GM19328 (cell line): ENCODE measurements around the gene CA10.

ENCODE experiments used
- ATAC-seq: cut with Tn5 transposase; IDR thresholded peaks from one replicate; pipeline ENCODE4 v1.9.1; 2021; ENCODE audit warnings: mild to moderate bottlenecking, moderate library complexity; ENCODE audit not compliant: unreplicated experiment

CA10 gene

DNA sequence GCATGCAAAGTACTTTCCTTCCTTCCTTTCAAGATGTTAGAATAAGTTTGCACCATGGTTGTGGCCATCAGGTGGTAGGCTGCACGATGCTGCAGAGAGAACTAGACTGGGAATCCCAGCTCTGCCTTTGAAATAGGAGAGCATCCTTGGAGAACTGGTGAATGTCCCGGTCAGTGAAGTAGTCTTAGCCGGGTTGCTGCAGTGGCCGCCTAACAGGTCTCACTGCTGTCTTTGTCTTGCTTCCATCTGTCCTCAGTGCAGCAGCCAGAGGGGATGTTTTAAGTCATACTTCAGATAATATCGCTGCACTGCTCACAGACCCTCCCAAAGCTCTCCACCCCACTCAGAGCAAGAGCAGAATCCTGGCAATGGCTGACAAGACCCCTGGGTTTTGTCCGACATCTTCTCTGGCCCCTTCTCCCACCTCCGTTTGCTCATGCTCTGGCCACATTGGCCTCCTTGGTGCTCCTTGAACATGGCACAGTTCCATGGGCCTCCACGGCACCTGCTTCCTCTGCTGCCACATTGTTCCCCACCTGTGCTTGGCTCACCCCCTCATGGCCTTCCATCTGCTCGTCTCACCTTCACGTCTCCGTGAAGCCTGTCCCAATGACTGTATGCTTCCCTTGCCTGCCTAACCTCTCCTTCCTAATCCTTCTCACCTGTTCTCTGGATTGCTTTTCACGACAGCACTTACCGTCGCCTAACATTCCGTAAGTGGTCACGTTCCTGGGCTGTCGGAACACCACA lies 458.3 kb downstream of the CA10 start:
- no peak for ATAC-seq

DNA sequence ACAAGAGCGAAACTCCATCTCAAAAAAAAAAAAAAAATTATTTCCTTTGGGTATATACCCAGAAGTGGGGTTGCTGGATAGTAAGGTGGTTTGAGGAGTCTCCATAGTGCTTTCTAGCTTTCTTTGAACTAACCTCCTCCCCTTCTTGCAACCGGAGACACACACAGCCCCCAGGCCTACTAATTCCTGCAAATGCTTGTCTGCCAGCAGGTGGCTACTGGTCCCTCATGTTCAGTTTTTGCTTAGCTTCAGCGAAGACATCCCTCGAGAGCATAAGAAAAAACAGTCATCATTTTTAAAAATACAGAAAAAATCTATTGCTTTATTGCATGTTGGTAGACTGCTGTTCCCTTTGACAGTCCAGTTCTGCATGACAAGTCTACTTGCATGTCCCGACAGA lies 459.2 kb downstream of the CA10 start:
- no peak for ATAC-seq

DNA sequence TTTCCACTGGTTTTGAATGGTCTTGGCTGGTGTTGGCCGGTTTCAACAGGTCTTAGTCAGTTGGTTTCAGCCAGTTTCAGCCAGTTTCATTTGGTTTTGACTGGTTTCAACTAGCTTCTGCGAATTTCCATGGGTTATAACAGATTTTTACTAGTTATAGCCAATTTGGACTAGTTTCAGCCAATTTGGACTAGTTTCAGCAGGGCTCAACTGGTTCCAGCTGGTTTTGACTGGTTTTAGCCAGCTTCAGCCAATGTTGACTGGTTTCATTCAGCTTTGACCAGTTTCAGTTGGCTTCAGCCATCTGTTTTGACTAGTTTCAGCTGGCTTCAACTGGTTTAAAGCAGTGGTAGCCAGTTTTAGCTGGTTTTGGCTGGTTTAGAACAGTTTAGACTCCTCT lies 465.6 kb downstream of the CA10 start:
- no peak for ATAC-seq

DNA sequence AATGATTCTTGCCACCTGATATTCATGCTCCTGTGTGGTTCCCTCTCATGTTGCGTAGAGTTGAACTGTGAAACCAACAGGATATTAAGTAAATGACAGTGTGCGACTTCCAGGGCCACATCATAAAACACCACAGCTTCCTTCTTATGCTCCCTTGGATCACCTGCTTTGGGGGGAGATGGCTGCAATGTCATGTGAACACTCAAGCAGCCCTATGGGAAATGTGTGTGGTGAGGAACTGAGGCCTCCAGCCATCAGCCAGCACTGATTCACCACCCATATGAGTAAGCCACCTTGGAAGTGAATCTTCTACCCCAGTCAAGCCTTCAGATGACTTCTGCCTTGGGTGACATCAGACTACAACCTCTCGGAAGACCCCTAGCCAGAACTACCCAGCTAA lies 470.6 kb downstream of the CA10 start:
- ATAC-seq = no peak

DNA sequence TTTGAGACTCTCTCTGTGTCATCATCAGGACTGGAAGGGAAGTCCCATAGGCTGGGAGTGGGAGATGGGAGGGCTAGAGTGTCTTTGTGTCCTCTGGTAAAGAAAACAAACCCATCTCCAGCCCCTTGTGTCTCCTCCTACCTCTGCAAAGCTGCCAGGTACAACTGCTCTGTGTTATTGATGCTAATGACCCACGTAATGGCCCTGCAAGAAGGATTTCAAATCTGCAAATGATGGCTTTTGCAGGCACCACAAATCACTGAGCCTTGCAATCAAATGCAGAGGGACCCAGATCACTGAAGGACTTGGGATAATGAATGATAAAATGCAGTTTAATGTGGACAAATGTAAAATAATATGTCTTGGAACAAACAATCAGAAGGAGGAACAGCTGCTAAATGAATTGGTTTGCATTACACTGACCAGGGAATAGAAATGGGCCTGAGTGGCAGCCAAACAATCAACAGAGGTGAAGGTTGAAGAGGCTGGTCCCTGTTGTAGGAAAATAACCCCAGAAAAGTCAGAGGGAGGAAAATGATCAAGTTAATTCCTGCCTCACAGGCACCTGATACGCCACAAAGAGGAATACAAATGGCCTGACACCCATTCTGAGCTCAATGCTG lies 473.1 kb downstream of the CA10 start:
- no peak for ATAC-seq

DNA sequence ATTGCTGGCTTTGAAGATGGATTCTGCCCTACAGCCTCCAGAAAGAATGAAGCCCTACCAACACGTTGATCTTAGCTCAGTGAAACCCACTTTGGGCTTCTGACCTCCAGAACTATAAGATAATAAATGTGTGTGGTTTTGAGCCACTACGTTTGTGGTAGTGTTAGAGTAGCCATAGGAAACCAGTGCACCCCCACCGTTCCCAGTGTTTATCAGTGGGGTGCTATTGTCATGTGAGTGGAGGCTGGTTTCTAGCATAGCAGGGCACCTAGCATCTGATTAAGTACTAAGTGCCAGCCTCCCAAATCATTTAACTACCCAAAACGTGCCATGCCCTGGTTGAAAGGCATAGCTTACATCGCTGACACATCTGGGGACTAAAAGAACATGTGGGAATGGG lies 474.3 kb downstream of the CA10 start:
- no peak for ATAC-seq

DNA sequence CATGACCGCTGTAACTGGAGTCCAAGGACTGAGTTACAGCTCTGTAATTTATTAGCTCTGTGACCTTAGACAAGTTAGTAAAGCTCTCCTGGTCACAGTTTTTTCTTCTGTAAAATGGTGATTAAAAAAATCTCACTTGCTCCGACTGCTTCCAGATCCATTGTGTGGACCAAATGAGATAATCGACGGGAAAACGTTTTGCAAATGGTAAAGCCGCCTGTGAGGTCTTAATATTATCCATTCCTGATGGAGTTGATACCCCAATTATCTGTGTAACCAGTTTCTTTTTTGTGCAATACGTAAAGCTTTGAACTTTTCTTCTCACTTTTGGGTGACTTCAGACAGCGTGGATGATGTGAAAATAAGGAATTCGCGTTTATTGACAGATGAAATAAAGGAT lies 475.2 kb downstream of the CA10 start:
- ATAC-seq = no peak

DNA sequence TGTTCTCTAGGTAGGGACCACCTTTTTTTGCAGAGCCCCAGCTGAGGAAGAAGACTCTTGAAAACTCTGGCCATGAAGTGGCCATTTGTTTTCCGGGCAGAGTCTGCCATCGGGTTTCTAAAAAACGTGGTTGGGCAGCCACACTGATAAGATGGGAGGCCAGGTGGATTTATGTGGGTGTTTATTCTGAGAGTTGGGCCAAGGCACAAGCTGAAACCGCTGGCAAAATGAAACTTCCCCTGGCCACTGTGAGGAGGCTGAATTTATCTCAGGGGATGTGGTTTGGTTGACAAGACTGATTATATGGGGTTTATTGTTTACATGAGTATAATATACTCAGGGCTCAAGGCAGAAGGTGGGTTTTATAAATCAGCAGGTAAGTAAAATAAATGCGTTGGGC lies 476.4 kb downstream of the CA10 start:
- ATAC-seq = no peak

DNA sequence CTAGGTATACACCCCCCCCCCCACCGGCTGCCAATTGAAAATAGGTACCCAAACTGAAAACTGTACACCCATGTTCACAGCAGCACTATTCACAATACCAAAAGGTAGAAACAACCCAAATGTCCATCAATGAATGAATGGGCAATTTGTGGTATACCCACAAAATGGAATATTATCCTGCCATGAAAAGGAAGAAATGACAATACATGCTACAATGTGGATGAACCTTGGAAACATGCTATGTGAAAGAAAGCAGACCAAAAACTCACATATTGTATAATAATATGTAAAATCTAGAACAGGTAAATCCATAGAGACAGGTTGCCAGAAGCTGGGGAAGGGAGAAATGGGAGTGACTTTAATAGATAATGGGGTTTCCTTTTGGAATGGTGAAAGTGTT lies 480.6 kb downstream of the CA10 start:
- no peak for ATAC-seq

DNA sequence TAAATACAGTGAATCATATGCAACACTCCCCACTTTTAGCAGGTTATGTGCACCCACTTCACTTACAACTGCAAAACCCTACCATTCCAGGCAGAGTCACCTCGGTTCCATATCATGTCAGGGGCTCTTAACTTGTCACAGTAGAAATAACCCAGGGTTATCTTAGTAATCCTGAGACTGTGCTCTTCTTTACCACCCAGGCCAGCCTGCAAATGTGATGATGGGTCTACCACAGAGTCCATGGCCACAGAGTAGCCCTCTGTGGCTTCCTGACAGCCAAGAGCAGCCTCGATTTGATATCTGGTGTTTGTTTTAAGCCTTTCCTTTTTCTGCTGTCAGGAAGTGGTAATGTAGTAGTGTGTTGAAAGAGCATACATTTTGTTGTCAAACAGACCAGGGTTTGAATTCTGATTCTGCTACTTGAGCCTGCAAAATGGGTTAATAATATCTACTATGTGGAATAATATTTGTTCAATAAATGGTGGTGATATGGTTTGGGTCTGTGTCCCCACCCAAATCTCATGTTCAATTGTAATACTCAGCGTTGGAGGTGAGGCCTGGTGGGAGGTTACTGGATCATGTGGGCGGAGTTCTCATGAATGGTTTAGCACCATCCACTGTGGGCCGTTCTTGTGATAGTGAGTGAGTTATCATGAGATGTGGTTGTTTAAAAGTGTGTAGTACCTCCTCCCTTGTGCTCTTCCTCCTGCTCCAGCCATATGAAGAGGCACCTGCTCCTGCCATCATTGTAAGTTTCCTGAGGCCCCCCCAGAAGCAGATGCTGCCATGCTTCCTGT lies 481.6 kb downstream of the CA10 start:
- no peak for ATAC-seq

DNA sequence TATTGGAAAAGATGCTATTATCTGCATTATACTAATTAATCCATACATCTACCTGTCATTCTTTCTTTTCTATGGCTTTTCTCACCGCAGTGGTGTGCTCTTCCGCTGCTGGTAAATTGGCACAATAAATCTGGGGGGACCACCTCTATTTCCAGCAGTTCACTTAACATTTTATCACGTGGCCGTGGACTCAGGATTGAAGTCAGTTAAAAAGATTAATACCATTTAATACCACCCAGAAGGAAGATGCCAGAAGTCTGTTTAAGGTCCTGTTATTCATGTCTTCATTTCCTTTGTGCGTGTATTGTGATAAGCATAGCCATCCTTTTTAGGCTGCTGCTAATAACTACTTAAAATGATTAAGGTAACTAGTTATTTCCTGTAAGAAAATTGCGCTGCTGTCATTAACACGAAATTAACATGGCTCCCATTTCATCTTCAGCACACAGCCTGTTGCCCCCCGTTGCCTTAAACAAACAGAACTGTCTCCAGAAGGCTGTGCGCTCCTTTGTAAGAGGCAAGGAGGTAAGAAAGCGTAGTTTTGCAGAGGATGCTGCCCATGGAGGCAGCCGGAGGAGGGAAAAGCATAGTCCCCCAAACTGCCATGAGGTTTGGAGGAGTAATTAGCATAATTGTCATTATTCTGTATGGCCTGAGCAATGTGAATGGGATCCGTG lies 483.8 kb downstream of the CA10 start:
- no peak for ATAC-seq

DNA sequence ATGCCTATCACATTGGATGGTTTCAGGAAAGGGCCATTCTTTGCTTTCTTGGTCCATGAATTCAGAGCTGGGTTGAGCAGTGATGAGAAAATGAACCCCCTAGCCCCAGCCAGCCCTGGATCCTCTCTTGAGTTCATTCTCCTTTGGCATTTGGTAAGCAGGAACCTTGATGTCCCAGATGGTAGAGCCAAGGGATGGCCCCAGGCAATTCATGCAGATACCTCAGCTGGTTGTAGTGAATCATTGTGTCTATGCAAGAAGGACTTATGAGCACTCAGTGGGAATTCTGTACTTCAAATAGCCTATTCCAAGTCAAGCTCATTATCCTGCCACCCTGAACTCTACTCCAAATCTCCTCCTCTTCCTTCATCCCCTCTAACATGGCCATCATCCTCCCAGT lies 485.4 kb downstream of the CA10 start:
- ATAC-seq = no peak

DNA sequence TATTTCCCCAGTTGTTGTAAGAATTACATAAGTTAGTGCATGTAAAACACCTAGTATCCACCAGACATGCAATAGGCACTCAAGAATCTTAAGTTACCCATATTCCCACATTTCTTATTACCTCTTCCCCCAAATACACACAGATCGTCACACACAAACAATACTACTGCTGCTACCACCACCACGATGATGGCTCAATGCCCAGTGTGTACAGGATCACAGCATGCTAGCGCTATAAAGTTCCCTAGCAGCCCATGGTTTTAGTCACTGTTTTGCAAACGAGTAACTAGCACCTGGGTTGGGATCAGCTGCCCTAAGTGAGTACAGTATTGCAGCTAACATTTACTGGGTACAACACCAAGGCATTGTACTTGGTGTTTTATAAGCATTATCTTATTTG lies 486.4 kb downstream of the CA10 start:
- ATAC-seq = no peak

DNA sequence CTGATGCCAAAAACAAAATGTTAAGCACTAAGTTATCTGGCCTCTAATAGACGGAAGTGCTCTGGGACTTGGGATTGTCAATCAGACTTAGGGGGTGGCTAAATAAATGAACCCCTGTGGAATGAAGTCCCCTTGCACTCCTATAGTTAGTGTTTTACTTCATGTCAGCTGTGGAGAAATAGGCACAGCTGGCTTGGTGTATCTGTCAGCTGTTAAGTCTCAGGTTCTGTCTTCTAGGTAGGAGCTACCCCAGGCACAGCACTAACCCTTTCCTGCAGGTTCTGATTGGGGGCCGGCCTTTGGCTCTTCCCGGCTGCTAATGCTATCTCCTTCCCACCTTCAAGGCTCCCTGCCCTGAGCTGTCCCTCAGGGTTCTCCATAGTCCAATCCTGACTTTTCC lies 487.6 kb downstream of the CA10 start:
- no peak for ATAC-seq

DNA sequence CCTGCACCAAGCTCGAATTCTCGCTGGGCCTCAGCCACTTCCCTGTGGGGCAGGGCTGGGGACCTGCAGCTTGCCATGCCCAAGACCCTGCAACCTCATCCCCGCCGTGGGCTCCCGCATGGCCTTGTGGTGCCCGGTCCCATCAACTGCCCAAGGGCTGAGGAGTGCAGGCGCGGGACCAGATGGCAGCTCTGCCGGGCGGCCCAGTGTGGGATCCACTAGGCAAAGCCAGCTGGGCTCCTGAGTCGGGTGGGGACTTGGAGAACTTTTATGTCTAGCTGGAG lies 489.6 kb downstream of the CA10 start:
- no peak for ATAC-seq

DNA sequence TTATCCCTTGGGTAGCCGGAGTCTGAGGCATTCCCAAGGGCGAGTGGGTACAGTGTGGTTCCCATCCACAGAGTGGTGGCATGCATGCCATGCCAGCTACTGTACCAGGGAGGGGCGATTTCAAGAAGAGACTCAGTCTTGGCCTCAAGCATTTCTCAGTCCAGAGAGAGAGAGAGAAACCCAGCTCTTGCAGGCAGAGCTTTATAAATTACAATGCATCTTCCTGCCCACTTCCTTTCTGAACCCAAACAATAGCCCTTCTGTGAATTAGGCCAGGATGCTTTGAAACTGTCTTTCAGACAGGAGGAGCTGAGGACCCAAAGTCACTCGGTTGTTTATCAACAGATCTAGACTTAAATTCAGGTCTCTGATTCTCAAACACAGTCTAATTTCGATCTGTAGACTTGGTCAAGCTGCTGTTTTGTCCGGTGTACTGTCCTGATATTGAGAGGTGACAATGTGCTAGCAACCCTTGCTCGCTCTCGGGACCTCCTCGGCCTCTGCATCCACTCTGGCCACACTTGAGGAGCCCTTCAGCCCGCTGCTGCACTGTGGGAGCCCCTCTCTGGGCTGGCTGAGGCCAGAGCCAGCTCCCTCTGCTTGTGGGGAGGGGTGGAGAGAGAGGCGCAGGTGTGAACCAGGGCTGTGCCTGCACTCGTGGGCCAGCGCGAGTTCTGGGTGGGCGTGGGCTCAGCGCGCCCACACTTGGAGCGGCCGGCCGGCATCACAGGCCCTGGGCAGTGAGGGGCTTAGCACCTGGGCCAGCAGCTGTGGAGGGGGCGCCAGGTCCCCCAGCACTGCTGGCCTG lies 490.2 kb downstream of the CA10 start:
- ATAC-seq = no peak

DNA sequence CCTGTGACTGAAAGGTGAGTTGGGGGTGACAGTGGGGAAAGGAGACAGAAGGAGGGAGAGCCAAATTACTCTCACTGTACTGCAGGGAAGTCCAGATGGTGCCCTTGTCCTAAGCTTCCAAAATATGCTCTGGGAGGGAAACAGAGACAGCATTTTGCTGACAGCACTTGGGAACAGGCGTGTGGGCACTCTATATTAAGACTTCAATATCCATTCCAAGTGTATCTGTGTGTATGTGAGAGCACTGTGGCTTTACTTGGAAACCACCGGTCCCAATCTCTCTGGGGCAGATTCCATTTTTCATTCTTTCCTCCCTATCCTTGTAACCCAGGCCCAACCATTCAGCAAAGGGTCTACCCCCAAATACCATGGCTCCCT lies 490.8 kb downstream of the CA10 start:
- no peak for ATAC-seq

DNA sequence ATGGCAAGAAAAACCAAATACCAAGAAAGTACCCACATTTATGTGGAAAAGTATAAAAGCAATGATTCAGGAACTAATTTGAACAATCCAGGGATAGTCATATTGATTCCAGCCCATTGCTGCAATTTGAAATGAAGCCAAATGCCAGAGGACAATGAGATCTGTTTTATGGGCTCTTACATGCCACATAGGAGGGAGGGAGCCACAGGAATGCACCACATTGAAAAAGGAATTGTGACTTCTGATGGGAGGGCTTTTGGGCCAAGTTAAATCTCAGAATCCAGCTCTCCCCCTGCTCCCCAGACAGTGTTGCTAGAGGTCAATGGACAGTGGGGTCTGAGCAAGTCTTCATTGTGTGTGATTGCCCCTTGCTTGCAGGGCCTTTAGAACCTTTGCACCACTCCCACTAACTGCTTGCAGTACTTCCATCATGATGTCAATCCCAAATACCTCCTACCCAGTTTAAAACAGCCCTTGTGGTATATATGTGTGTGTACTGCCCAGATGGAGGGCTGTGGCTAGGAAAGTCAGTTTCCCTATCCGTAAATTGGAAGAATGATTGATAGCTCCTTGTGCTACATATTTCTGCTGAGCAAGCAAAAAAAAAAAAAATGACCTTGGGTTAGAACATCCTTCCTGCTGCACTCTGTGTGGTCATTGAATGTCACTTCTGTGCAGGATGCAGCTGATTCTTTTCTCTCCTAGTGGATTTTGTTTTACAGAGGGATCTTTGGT lies 491.4 kb downstream of the CA10 start:
- no peak for ATAC-seq

DNA sequence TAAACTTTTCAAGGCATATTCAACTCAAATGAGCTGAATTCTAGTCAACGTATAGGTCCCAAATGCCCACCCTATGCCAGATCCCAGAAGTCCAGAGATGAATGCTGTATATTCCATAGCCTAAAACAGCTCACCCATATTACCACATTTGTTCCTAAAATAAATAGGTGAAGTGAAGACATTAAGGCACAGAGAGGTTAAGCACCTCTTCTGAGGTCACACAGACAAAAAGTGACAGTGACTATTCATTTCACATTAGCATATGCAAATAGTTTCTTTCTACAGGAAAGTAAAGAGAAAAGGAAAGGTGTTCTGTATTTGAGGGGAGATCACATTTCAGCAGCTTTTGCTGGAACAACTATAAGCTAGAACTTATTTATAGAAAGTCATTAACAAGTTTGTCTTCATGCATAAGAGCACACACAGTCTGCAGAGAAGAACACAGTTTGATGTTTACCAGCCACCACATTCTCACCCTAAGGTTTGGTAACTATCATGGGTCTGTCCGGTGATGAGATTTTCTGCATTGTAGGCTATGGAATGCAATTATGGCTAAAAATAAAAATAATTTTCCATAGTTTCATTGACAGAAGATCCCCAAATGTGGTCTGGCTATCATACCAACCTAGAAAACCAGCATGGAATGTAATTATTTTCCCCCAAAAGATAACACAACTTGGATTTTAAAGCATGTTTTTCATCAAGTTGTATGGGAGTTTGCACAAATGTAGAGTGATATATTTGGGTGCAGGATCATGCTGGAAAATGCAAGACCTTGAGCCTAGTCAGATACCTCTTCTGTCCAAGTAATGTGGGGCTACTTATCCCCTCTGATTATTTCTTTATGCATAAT lies 496.1 kb downstream of the CA10 start:
- no peak for ATAC-seq
